Transverse colon (tissue), 4 donors: Measurements from ENCODE around the gene ANP32E.

ENCODE experiments used
- CTCF ChIP-seq, 5 experiments: fragments of 200-600 bp in 3 of 5; fragments of 450-650 bp in 2 of 5; sonication (generic) in 3 of 5; IDR thresholded peaks; 1 replicate in 2 of 5; 2 replicates in 3 of 5; pipeline ENCODE4 v1.5.1; 2016 to 2017; ENCODE audit warnings: antibody characterized with exemption in 5 of 5, inconsistent platforms in 3 of 5, mild to moderate bottlenecking in 2 of 5, moderate library complexity in 1 of 5
- EP300 ChIP-seq: sonication (generic); formaldehyde crosslinking; IDR thresholded peaks from one replicate; pipeline ENCODE4 v1.6.1; 2017; ENCODE audit warnings: antibody characterized with exemption, low read depth
- POLR2A ChIP-seq: fragments of 450-650 bp; IDR thresholded peaks from one replicate; pipeline ENCODE4 v1.6.1; 2016; ENCODE audit warnings: antibody characterized with exemption, mild to moderate bottlenecking, moderate library complexity
- POLR2AphosphoS5 ChIP-seq, 3 donors: sonication (generic); formaldehyde crosslinking; IDR thresholded peaks; one replicate each; pipeline ENCODE4 v1.6.1; 2016; ENCODE audit warnings: antibody characterized with exemption in 3 of 3

DNA sequence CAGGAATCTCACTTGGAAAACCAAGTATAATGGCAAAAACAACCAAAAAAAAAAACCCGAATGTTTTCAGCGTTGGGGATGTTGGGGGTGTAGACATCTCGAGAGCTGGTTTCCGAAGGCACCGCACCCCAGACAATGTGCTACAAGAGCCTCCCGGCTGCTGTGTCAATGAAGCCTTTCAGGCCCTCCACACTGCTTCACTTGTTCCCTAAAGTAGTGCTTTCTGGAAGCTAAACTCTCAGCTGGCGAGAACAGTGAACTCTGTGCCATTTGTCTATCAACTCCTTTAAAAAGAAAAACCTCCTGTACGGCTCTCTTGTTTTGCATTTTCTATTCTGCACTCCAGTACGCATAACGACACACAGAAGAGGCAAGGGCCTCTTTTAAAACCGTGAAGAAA, 53.7 kb downstream of the ANP32E start:
- TF ChIP-seq CTCF (IDR thresholded peaks at IDR 0.05) = no peak
- TF ChIP-seq EP300 = no peak
- no peak for TF ChIP-seq POLR2AphosphoS5 (IDR thresholded peaks at IDR 0.05)
- no peak for TF ChIP-seq POLR2A
